Activated CD4-positive, alpha-beta memory T cell treated with anti-CD3 and anti-CD28 coated beads for 36 hours (primary cell): ENCODE results near the gene ABCA1. TPM values are rescaled to one million over a fixed set of nuclear protein-coding genes. Genes with fewer than 3 reads are reported as not detected.
A peak's percentile ranks its signal among the peaks of the same experiment; 100 is the strongest.
"Not testable (repeated sequence)": the region's sequence is repeated elsewhere in the genome, so short reads cannot be mapped to it uniquely, and the experiment has no call there.

Source experiments
- CTCF ChIA-PET: fragments of 350-600 bp; sonication (Branson Sonifier 250); formaldehyde crosslinking; loops from one replicate; lab custom pipeline; 2021; ENCODE audit warnings: antibody characterized with exemption, inconsistent platforms; lab: Charles Lee
- POLR2A ChIA-PET: fragments of 350-600 bp; sonication (Branson Sonifier 250); formaldehyde crosslinking; loops from one replicate; lab custom pipeline; 2021; ENCODE audit warnings: antibody characterized with exemption; lab: Charles Lee
- DNase-seq: peaks from one replicate; pipeline ENCODE4 v3.0.0-alpha.2; 2020
- H3K27ac Mint-ChIP-seq: one replicate; pipeline ENCODE4 v1.8.0; 2021; ENCODE audit warnings: mixed read lengths
- H3K27me3 Mint-ChIP-seq: one replicate; pipeline ENCODE4 v1.8.0; 2021; ENCODE audit warnings: mixed read lengths
- H3K36me3 Mint-ChIP-seq: one replicate; pipeline ENCODE4 v1.8.0; 2021; ENCODE audit warnings: mixed read lengths
- H3K4me1 Mint-ChIP-seq: one replicate; pipeline ENCODE4 v1.8.0; 2021; ENCODE audit warnings: low read depth, mixed read lengths
- H3K4me3 Mint-ChIP-seq: one replicate; pipeline ENCODE4 v1.8.0; 2021; ENCODE audit warnings: mild to moderate bottlenecking, mixed read lengths
- H3K9me3 Mint-ChIP-seq: one replicate; pipeline ENCODE4 v1.8.0; 2021; ENCODE audit warnings: mixed read lengths
- intact Hi-C: fragments of 100-400 bp; cut with micrococcal nuclease; formaldehyde crosslinking; loops from one replicate; pipeline ENCODE4 v1.15.1; 2023
- total RNA-seq, 2 experiments: library from RNA; stranded (reverse); gene quantifications; one replicate each; pipeline ENCODE4 v1.2.3, GENCODE V29; 2021

Gene ABCA1
- total RNA-seq, 2 experiments from 2014 or later, result 6.1 TPM

- ChIA-PET CTCF (no interaction called here), POLR2A (no interaction called here)
- Mint-ChIP-seq H3K27me3 (peaks cover 3% of the 10 kb centered on the region), H3K36me3 (no peaks in the 10 kb centered on the region), H3K4me3 (no peak overlapping the region), H3K27ac (no peak overlapping the region), H3K9me3 (no peaks in the 10 kb centered on the region), H3K4me1 (peaks cover 20% of the 10 kb centered on the region)
- DNase-seq, result no peak
- intact Hi-C loops, result no loop called here
Measured at GRCh38 chr9:104944356-104944755, 16.4 kb upstream of the ABCA1 start.

GRCh38 chr9:104941597-104941996, 13.6 kb upstream of the ABCA1 start:
- no peak overlapping the region for H3K4me3 Mint-ChIP-seq
- no peaks in the 10 kb centered on the region for H3K9me3 Mint-ChIP-seq
- DNase-seq, result no peak
- intact Hi-C loops, result loop anchor here (1.0 kb wide), 4 partner anchors 13 to 112 kb away; partner anchors contain the start of gene ABCA1
- H3K27me3 Mint-ChIP-seq, result no peaks in the 10 kb centered on the region
- H3K4me1 Mint-ChIP-seq, result peaks cover 14% of the 10 kb centered on the region
- ChIA-PET POLR2A (interaction anchor here (0.6 kb wide), 1 partner anchor 752 kb away, joined by 3 read pairs; no protein-coding TSS in a partner anchor), CTCF (no interaction called here)
- H3K27ac Mint-ChIP-seq, result peak overlapping the region; percentile 62
- H3K36me3 Mint-ChIP-seq, result no peaks in the 10 kb centered on the region

GRCh38 chr9:104936291-104936690, 8.3 kb upstream of the ABCA1 start:
- no peak overlapping the region for H3K4me3 Mint-ChIP-seq
- no peak for DNase-seq

GRCh38 chr9:104935501-104935810, 7.5 kb upstream of the ABCA1 start:
- H3K36me3 Mint-ChIP-seq, POLR2A ChIA-PET, H3K27ac Mint-ChIP-seq, H3K27me3 Mint-ChIP-seq, H3K9me3 Mint-ChIP-seq, CTCF ChIA-PET, DNase-seq, H3K4me3 Mint-ChIP-seq, intact Hi-C loops, H3K4me1 Mint-ChIP-seq: not testable (repeated sequence)

More at GRCh38 chr9:104936291-104936690, 8.3 kb upstream of the ABCA1 start:
- Mint-ChIP-seq H3K4me1 (peaks cover 6% of the 10 kb centered on the region), H3K27ac (no peak overlapping the region), H3K27me3 (no peaks in the 10 kb centered on the region), H3K36me3 (no peaks in the 10 kb centered on the region), H3K9me3 (no peaks in the 10 kb centered on the region)
- POLR2A ChIA-PET, result no interaction called here
- intact Hi-C loops, result no loop called here
- CTCF ChIA-PET, result no interaction called here

GRCh38 chr9:104934691-104935500, 6.9 kb upstream of the ABCA1 start:
- no peaks in the 10 kb centered on the region for H3K36me3 Mint-ChIP-seq
- intact Hi-C loops, result no loop called here
- H3K27ac Mint-ChIP-seq, result no peak overlapping the region
- DNase-seq, result no peak
- H3K27me3 Mint-ChIP-seq, result no peaks in the 10 kb centered on the region
- CTCF ChIA-PET, result no interaction called here
- POLR2A ChIA-PET, result interaction anchor here (0.6 kb wide), 1 partner anchor 33 kb away, joined by 3 read pairs; no protein-coding TSS in a partner anchor
- no peaks in the 10 kb centered on the region for H3K4me1 Mint-ChIP-seq
- H3K4me3 Mint-ChIP-seq, result no peak overlapping the region
- H3K9me3 Mint-ChIP-seq, result no peaks in the 10 kb centered on the region

GRCh38 chr9:104933091-104933490, 5.1 kb upstream of the ABCA1 start:
- H3K4me1 Mint-ChIP-seq, H3K4me3 Mint-ChIP-seq: not testable (repeated sequence)
- POLR2A ChIA-PET, result interaction anchor here (0.6 kb wide), 1 partner anchor 31 kb away, joined by 3 read pairs; no protein-coding TSS in a partner anchor

GRCh38 chr9:104931256-104931655, 3.3 kb upstream of the ABCA1 start:
- DNase-seq, result no peak
- intact Hi-C loops, result no loop called here
- ChIA-PET CTCF (no interaction called here), POLR2A (no interaction called here)
- Mint-ChIP-seq H3K9me3 (no peaks in the 10 kb centered on the region), H3K4me3 (no peak overlapping the region), H3K36me3 (no peaks in the 10 kb centered on the region), H3K27ac (no peak overlapping the region), H3K27me3 (peaks cover 8% of the 10 kb centered on the region), H3K4me1 (peaks cover 6% of the 10 kb centered on the region)

More at GRCh38 chr9:104933091-104933490, 5.1 kb upstream of the ABCA1 start:
- intact Hi-C loops, CTCF ChIA-PET, DNase-seq, H3K27me3 Mint-ChIP-seq, H3K9me3 Mint-ChIP-seq, H3K36me3 Mint-ChIP-seq, H3K27ac Mint-ChIP-seq: not testable (repeated sequence)

GRCh38 chr9:104927216-104927911, 591 bp downstream of the ABCA1 start:
- ChIA-PET CTCF (interaction anchor here (0.5 to 1.6 kb wide), 17 partner anchors 41 to 487 kb away, joined by 3 to 14 read pairs (median 5); partner anchors contain the start of gene SLC44A1), POLR2A (interaction anchor here (1.2 to 1.9 kb wide), 6 partner anchors 41 to 126 kb away, joined by 3 to 10 read pairs (median 5); no protein-coding TSS in a partner anchor)
- Mint-ChIP-seq H3K4me3 (peak overlapping the region; percentile 82), H3K4me1 (peaks cover 9% of the 10 kb centered on the region), H3K36me3 (no peaks in the 10 kb centered on the region), H3K27ac (peak overlapping the region; percentile 49), H3K9me3 (no peaks in the 10 kb centered on the region), H3K27me3 (peaks cover 12% of the 10 kb centered on the region)
- peak; percentile 28 for DNase-seq
- intact Hi-C loops, result loop anchor here (5.0 to 10.0 kb wide), 2 partner anchors 63 to 315 kb away; partner anchors contain the start of gene SLC44A1

GRCh38 chr9:104923740-104924139, 4.2 kb downstream of the ABCA1 start:
- Mint-ChIP-seq H3K4me1 (peaks cover 9% of the 10 kb centered on the region), H3K4me3 (no peak overlapping the region), H3K27me3 (peaks cover 11% of the 10 kb centered on the region), H3K27ac (no peak overlapping the region), H3K9me3 (no peaks in the 10 kb centered on the region), H3K36me3 (no peaks in the 10 kb centered on the region)
- ChIA-PET CTCF (interaction anchor here (2.1 kb wide), 1 partner anchor 236 kb away, joined by 4 read pairs; no protein-coding TSS in a partner anchor), POLR2A (no interaction called here)
- intact Hi-C loops, result loop anchor here (10.0 kb wide), 1 partner anchor 59 kb away; no protein-coding TSS in a partner anchor
- no peak for DNase-seq

GRCh38 chr9:104923289-104923688, 4.7 kb downstream of the ABCA1 start:
- CTCF ChIA-PET, result interaction anchor here (2.1 kb wide), 1 partner anchor 236 kb away, joined by 4 read pairs; no protein-coding TSS in a partner anchor
- intact Hi-C loops, result loop anchor here (10.0 kb wide), 1 partner anchor 58 kb away; no protein-coding TSS in a partner anchor
- no peak for DNase-seq
- Mint-ChIP-seq H3K4me1 (peaks cover 4% of the 10 kb centered on the region), H3K36me3 (no peaks in the 10 kb centered on the region), H3K27ac (no peak overlapping the region), H3K4me3 (no peak overlapping the region), H3K27me3 (peaks cover 7% of the 10 kb centered on the region), H3K9me3 (no peaks in the 10 kb centered on the region)
- POLR2A ChIA-PET, result no interaction called here

- CTCF ChIA-PET, result interaction anchor here (2.1 kb wide), 1 partner anchor 237 kb away, joined by 4 read pairs; no protein-coding TSS in a partner anchor
- H3K9me3 Mint-ChIP-seq, DNase-seq, H3K36me3 Mint-ChIP-seq, H3K4me1 Mint-ChIP-seq, H3K27me3 Mint-ChIP-seq, H3K4me3 Mint-ChIP-seq, H3K27ac Mint-ChIP-seq: not testable (repeated sequence)
- POLR2A ChIA-PET, result interaction anchor here (0.6 kb wide), 1 partner anchor 209 kb away, joined by 6 read pairs; no protein-coding TSS in a partner anchor
- intact Hi-C loops, result loop anchor here (10.0 kb wide), 1 partner anchor 58 kb away; no protein-coding TSS in a partner anchor
Measured at GRCh38 chr9:104922748-104923147, 5.2 kb downstream of the ABCA1 start.
